Activated CD8-positive, alpha-beta memory T cell treated with anti-CD3 and anti-CD28 coated beads for 48 hours (primary cell): Measurements from ENCODE around the gene KLHL40.

Experiments
- DNase-seq, 3 experiments: peaks; one replicate each; pipeline ENCODE4 v3.0.0-alpha.2; 2020; ENCODE audit warnings: low read depth in 2 of 3, low spot score in 2 of 3

Gene KLHL40

GRCh38 chr3:42657675-42658074 is 27.7 kb upstream of the KLHL40 start:
- no peak for DNase-seq

- DNase-seq, result no peak
Observed at GRCh38 chr3:42658091-42658770, 27.1 kb upstream of the KLHL40 start.

- no peak for DNase-seq
Observed at GRCh38 chr3:42658771-42659390, 26.5 kb upstream of the KLHL40 start.

- DNase-seq, result no peak
Observed at GRCh38 chr3:42659451-42660130, 25.7 kb upstream of the KLHL40 start.

- no peak for DNase-seq
Observed at GRCh38 chr3:42660131-42660715, 25.1 kb upstream of the KLHL40 start.

GRCh38 chr3:42660898-42661297 is 24.4 kb upstream of the KLHL40 start:
- DNase-seq, result no peak

- no peak for DNase-seq
Observed at GRCh38 chr3:42661593-42662022, 23.7 kb upstream of the KLHL40 start.

- no peak for DNase-seq
Observed at GRCh38 chr3:42662037-42662812, 23.1 kb upstream of the KLHL40 start.

- no peak for DNase-seq
Observed at GRCh38 chr3:42662813-42663535, 22.4 kb upstream of the KLHL40 start.

GRCh38 chr3:42663581-42664437 is 21.5 kb upstream of the KLHL40 start:
- DNase-seq, result no peak

GRCh38 chr3:42664438-42664803 is 20.9 kb upstream of the KLHL40 start:
- no peak for DNase-seq

GRCh38 chr3:42665050-42665878 is 20.1 kb upstream of the KLHL40 start:
- no peak for DNase-seq

GRCh38 chr3:42666022-42666421 is 19.3 kb upstream of the KLHL40 start:
- DNase-seq, result no peak

GRCh38 chr3:42666577-42666998 is 18.7 kb upstream of the KLHL40 start:
- no peak for DNase-seq

- no peak for DNase-seq
Observed at GRCh38 chr3:42667096-42667522, 18.2 kb upstream of the KLHL40 start.

GRCh38 chr3:42667523-42668412 is 17.6 kb upstream of the KLHL40 start:
- DNase-seq, result no peak

GRCh38 chr3:42668413-42668760 is 16.9 kb upstream of the KLHL40 start:
- DNase-seq, result no peak

GRCh38 chr3:42668793-42669217 is 16.5 kb upstream of the KLHL40 start:
- DNase-seq, result no peak
